Testis (tissue), 2 donors: Measurements from ENCODE around the gene TMOD4.

ENCODE experiments used
- CTCF ChIP-seq, 3 experiments: fragments of 450-650 bp in 2 of 3; fragments of 200-600 bp in 1 of 3; sonication (generic) in 1 of 3; IDR thresholded peaks; one replicate each; pipeline ENCODE4 v1.5.1; 2016 to 2019; ENCODE audit warnings: antibody characterized with exemption in 3 of 3, mild to moderate bottlenecking in 2 of 3, moderate library complexity in 1 of 3
- POLR2A ChIP-seq: fragments of 450-650 bp; IDR thresholded peaks from one replicate; pipeline ENCODE4 v1.6.1; 2017; ENCODE audit warnings: antibody characterized with exemption, mild to moderate bottlenecking, moderate library complexity

DNA sequence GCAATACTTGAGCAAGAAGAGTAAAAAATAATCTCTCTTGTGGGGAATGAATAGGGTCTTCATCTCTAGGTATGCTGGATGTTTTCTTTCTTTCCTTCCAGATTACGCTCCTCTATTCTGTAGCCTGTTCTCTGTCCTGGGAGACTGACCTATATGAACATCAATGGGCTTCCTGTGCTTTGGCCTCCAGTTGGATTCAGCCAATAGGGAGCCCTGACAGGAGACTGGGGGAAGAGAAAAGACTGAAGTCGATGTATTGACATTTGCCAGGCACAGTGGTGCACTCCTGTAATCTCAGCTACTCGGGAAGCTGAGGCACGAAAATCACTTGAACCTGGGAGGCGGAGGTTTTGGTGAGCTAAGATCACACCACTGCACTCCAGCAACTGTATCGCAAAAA, 47.0 kb downstream of the TMOD4 start:
- no peak for TF ChIP-seq CTCF (IDR thresholded peaks at IDR 0.05)
- TF ChIP-seq POLR2A: no peak
